ENCODE results near the gene OR4Q3.
"Not testable (repeated sequence)": the region's sequence is repeated elsewhere in the genome, so short reads cannot be mapped to it uniquely, and the experiment has no call there.

Gene OR4Q3

GRCh38 chr14:19743256-19743655 is at the start of gene OR4Q3:
Gene OR4Q3 (plus strand): TSS chr14:19743571.
- no peak within 1 kb of the TSS for H3K4me3 ChIP-seq (ENCODE audit: low read depth, low read length)
- no peak for TF ChIP-seq CTCF (IDR thresholded peaks at IDR 0.05; ENCODE audit: low read depth, low read length, missing control alignments)
- in situ Hi-C loops (cut with HindIII; ENCODE audit: low sequenced_read_pairs) = no loop called here
- DNase-seq (ENCODE audit: low read depth) = no peak

GRCh38 chr14:19729359-19729758 is 14.0 kb upstream of the OR4Q3 start:
- in situ Hi-C loops (cut with HindIII; ENCODE audit: low sequenced_read_pairs) = no loop called here
- H3K4me3 ChIP-seq (ENCODE audit: low read depth, low read length) = no peak overlapping the region
- no peak for TF ChIP-seq CTCF (IDR thresholded peaks at IDR 0.05; ENCODE audit: low read depth, low read length, missing control alignments)
- DNase-seq (ENCODE audit: low read depth) = no peak

- no peak for DNase-seq (ENCODE audit: low read depth)
- TF ChIP-seq CTCF (IDR thresholded peaks at IDR 0.05; ENCODE audit: low read depth, low read length, missing control alignments) = no peak
- H3K4me3 ChIP-seq (ENCODE audit: low read depth, low read length) = no peak overlapping the region
- in situ Hi-C loops (cut with HindIII; ENCODE audit: low sequenced_read_pairs) = no loop called here
Measured at GRCh38 chr14:19729763-19730162, 13.6 kb upstream of the OR4Q3 start.

GRCh38 chr14:19733893-19734292 is 9.5 kb upstream of the OR4Q3 start:
- DNase-seq (ENCODE audit: low read depth); H3K4me3 ChIP-seq (ENCODE audit: low read depth, low read length); in situ Hi-C loops (cut with HindIII; ENCODE audit: low sequenced_read_pairs): not testable (repeated sequence)

GRCh38 chr14:19752316-19752715 is 8.9 kb downstream of the OR4Q3 start:
- not testable (repeated sequence) for DNase-seq (ENCODE audit: low read depth)

GRCh38 chr14:19754172-19754571 is 10.8 kb downstream of the OR4Q3 start:
- no peak for TF ChIP-seq CTCF (IDR thresholded peaks at IDR 0.05; ENCODE audit: low read depth, low read length, missing control alignments)
- H3K4me3 ChIP-seq (ENCODE audit: low read depth, low read length) = no peak overlapping the region
- no peak for DNase-seq (ENCODE audit: low read depth)
- in situ Hi-C loops (cut with HindIII; ENCODE audit: low sequenced_read_pairs) = no loop called here

More at GRCh38 chr14:19752316-19752715, 8.9 kb downstream of the OR4Q3 start:
- in situ Hi-C loops (cut with HindIII; ENCODE audit: low sequenced_read_pairs); H3K4me3 ChIP-seq (ENCODE audit: low read depth, low read length): not testable (repeated sequence)

- DNase-seq (ENCODE audit: low read depth); H3K4me3 ChIP-seq (ENCODE audit: low read depth, low read length); in situ Hi-C loops (cut with HindIII; ENCODE audit: low sequenced_read_pairs): not testable (repeated sequence)
Measured at GRCh38 chr14:19771491-19771890, 28.1 kb downstream of the OR4Q3 start.

- DNase-seq (ENCODE audit: low read depth) = no peak
- no peak overlapping the region for H3K4me3 ChIP-seq (ENCODE audit: low read depth, low read length)
- in situ Hi-C loops (cut with HindIII; ENCODE audit: low sequenced_read_pairs) = no loop called here
- TF ChIP-seq CTCF (IDR thresholded peaks at IDR 0.05; ENCODE audit: low read depth, low read length, missing control alignments) = no peak
Measured at GRCh38 chr14:19771895-19772430, 28.6 kb downstream of the OR4Q3 start.

- H3K4me3 ChIP-seq (ENCODE audit: low read depth, low read length); DNase-seq (ENCODE audit: low read depth); in situ Hi-C loops (cut with HindIII; ENCODE audit: low sequenced_read_pairs): not testable (repeated sequence)
Measured at GRCh38 chr14:19772454-19772853, 29.1 kb downstream of the OR4Q3 start.

GRCh38 chr14:19773204-19773603 is 29.8 kb downstream of the OR4Q3 start, which contains the start of gene OR4M1:
Gene OR4M1 (plus strand): TSS chr14:19773504. CDS start chr14:19780323, 6,819 bp downstream.
- H3K4me3 ChIP-seq (ENCODE audit: low read depth, low read length); DNase-seq (ENCODE audit: low read depth); in situ Hi-C loops (cut with HindIII; ENCODE audit: low sequenced_read_pairs): not testable (repeated sequence)
